ENCODE data around the gene GREM2.

DNA sequence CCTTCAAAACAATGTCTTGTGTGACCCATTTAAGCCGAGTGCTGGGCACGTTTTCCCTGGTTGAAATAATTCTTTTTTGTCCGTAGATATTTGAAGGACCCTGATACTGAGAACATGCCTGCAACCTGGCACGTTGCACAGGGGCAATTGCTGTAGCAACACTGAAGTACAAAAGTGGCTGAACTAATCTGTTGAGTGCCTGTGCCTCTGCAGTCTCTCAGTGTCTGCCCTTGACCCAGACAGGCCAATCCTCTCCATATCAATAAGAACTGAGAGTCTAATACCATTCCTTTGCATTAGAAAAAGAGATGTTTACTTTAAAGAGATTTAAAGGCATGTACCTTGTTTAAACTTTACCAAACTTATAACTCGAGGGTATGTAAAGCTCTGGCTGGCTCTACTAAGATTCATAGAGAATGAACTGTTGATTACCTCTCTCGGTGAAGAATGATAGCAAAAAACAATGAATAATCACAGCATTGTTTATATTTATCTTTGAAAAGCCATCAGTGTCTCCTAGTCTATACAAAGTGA is 2.4 kb downstream of the GREM2 start:
- TF ChIP-seq, protein P1, sequence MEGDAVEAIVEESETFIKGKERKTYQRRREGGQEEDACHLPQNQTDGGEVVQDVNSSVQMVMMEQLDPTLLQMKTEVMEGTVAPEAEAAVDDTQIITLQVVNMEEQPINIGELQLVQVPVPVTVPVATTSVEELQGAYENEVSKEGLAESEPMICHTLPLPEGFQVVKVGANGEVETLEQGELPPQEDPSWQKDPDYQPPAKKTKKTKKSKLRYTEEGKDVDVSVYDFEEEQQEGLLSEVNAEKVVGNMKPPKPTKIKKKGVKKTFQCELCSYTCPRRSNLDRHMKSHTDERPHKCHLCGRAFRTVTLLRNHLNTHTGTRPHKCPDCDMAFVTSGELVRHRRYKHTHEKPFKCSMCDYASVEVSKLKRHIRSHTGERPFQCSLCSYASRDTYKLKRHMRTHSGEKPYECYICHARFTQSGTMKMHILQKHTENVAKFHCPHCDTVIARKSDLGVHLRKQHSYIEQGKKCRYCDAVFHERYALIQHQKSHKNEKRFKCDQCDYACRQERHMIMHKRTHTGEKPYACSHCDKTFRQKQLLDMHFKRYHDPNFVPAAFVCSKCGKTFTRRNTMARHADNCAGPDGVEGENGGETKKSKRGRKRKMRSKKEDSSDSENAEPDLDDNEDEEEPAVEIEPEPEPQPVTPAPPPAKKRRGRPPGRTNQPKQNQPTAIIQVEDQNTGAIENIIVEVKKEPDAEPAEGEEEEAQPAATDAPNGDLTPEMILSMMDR (IDR thresholded peaks at IDR 0.05) = no peak
- TF ChIP-seq POLR2A (IDR thresholded peaks at IDR 0.05) = no peak
